IPS-NIHi7 (cell line): ENCODE data around the gene RAB40B.

Source experiments
- DNase-seq: peaks from one replicate; pipeline ENCODE4 v3.0.0; 2012; ENCODE audit warnings: mixed read lengths; ENCODE audit errors: extremely low spot score

RAB40B gene

GRCh38 chr17:82716203-82717010 is 17.9 kb upstream of the RAB40B start, which contains the start of gene FN3KRP:
Gene FN3KRP, plus strand, starts transcription at chr17:82716706. Its CDS starts 50 bp downstream, at chr17:82716756.
- DNase-seq: peak; percentile 98

GRCh38 chr17:82713071-82713723 is 14.7 kb upstream of the RAB40B start:
- no peak for DNase-seq

- peak; percentile 52 for DNase-seq
Observed at GRCh38 chr17:82710499-82711232, 12.2 kb upstream of the RAB40B start.

GRCh38 chr17:82709676-82710498 is 11.4 kb upstream of the RAB40B start:
- no peak for DNase-seq

GRCh38 chr17:82709024-82709675 is 10.7 kb upstream of the RAB40B start:
- DNase-seq: peak; percentile 44

GRCh38 chr17:82705756-82706155 is 7.3 kb upstream of the RAB40B start:
- DNase-seq: no peak

- no peak for DNase-seq
Observed at GRCh38 chr17:82704886-82705285, 6.4 kb upstream of the RAB40B start.

GRCh38 chr17:82703935-82704865 is 5.7 kb upstream of the RAB40B start:
- DNase-seq: no peak

GRCh38 chr17:82703036-82703745 is 4.7 kb upstream of the RAB40B start:
- DNase-seq: no peak

- DNase-seq: no peak
Observed at GRCh38 chr17:82702231-82702927, 3.9 kb upstream of the RAB40B start.

GRCh38 chr17:82699551-82699950 is 1.1 kb upstream of the RAB40B start:
- DNase-seq: no peak

- DNase-seq: no peak
Observed at GRCh38 chr17:82698974-82699442, 510 bp upstream of the RAB40B start.

GRCh38 chr17:82697808-82698064 is 762 bp downstream of the RAB40B start:
- DNase-seq: no peak

GRCh38 chr17:82696916-82697807 is 1.3 kb downstream of the RAB40B start:
- peak; percentile 44 for DNase-seq

- no peak for DNase-seq
Observed at GRCh38 chr17:82696259-82696658, 2.2 kb downstream of the RAB40B start.

GRCh38 chr17:82694647-82695046 is 3.9 kb downstream of the RAB40B start:
- no peak for DNase-seq

- no peak for DNase-seq
Observed at GRCh38 chr17:82693168-82693867, 5.2 kb downstream of the RAB40B start.
